Subcutaneous adipose tissue (tissue), 4 donors: Measurements from ENCODE around the gene ITLN1. TPM values are rescaled to one million over a fixed set of nuclear protein-coding genes. Genes with fewer than 3 reads are reported as not detected.

Experiments
- CTCF ChIP-seq: fragments of 450-650 bp; IDR thresholded peaks from one replicate; pipeline ENCODE4 v1.5.1; 2016; ENCODE audit warnings: low read depth, mild to moderate bottlenecking, control low read depth, antibody characterized with exemption, moderate library complexity
- total RNA-seq, 4 donors: library from RNA; depleted of rRNA; stranded (reverse); fragments of >200 nt; gene quantifications; one replicate each; pipeline ENCODE4 v1.1.0, GENCODE V29; 2016

The ITLN1 gene
- total RNA-seq, 4 donors from 2014 or later = 145 TPM; not detected in 3

GRCh38 chr1:160863061-160863773, 21.8 kb downstream of the ITLN1 start:
- no peak for TF ChIP-seq CTCF

- no peak for TF ChIP-seq CTCF
These were observed 22.5 kb downstream of the ITLN1 start, which contains the start of gene CD244 for GRCh38 chr1:160862203-160863060. Gene CD244 (minus strand): TSS chr1:160862887. CDS start chr1:160862677, 210 bp downstream.

- TF ChIP-seq CTCF = no peak
These were observed 24.0 kb downstream of the ITLN1 start for GRCh38 chr1:160860840-160861505.

- TF ChIP-seq CTCF = no peak
These were observed 25.8 kb downstream of the ITLN1 start for GRCh38 chr1:160859166-160859565.

- no peak for TF ChIP-seq CTCF
These were observed 26.5 kb downstream of the ITLN1 start for GRCh38 chr1:160858507-160858906.

GRCh38 chr1:160858097-160858496, 26.9 kb downstream of the ITLN1 start:
- no peak for TF ChIP-seq CTCF
